Immature natural killer cell (primary cell): ENCODE results near the gene MAP3K7. TPM values are rescaled to one million over a fixed set of nuclear protein-coding genes. Genes with fewer than 3 reads are reported as not detected.
A peak's percentile ranks its signal among the peaks of the same experiment; 100 is the strongest.

Source experiments
- DNase-seq, 3 donors: peaks; one replicate each; pipeline ENCODE4 v3.0.0; 2022; ENCODE audit warnings: mixed read lengths in 1 of 3
- H3K27ac Mint-ChIP-seq, 6 donors: one replicate each; pipeline ENCODE4 v1.8.0; 2020; ENCODE audit warnings: mixed read lengths in 6 of 6, mild to moderate bottlenecking in 5 of 6, inconsistent platforms in 4 of 6, moderate library complexity in 3 of 6
- H3K27me3 Mint-ChIP-seq, 3 donors: one replicate each; pipeline ENCODE4 v1.8.0; 2020 to 2021; ENCODE audit warnings: low read depth in 3 of 3, mild to moderate bottlenecking in 3 of 3, mixed read lengths in 3 of 3, moderate library complexity in 3 of 3, inconsistent platforms in 1 of 3
- H3K36me3 Mint-ChIP-seq, 3 donors: one replicate each; pipeline ENCODE4 v1.8.0; 2020; ENCODE audit warnings: mixed read lengths in 3 of 3, inconsistent platforms in 2 of 3, mild to moderate bottlenecking in 2 of 3
- H3K4me1 Mint-ChIP-seq, 2 donors: one replicate each; pipeline ENCODE4 v1.8.0; 2020; ENCODE audit warnings: inconsistent platforms in 2 of 2, mild to moderate bottlenecking in 2 of 2, mixed read lengths in 2 of 2, moderate library complexity in 1 of 2
- H3K4me3 Mint-ChIP-seq, 5 donors: one replicate each; pipeline ENCODE4 v1.8.0; 2020; ENCODE audit warnings: mild to moderate bottlenecking in 5 of 5, mixed read lengths in 5 of 5, inconsistent platforms in 3 of 5, moderate library complexity in 3 of 5
- H3K9me3 Mint-ChIP-seq, 6 donors: one replicate each; pipeline ENCODE4 v1.8.0; 2020; ENCODE audit warnings: mild to moderate bottlenecking in 6 of 6, mixed read lengths in 6 of 6, inconsistent platforms in 4 of 6, moderate library complexity in 3 of 6
- polyA plus RNA-seq, 3 donors: library from polyadenylated mRNA; unstranded; fragments of 300-500 nt; fragmentation: Illumina TruSeq; gene quantifications; one replicate each; pipeline ENCODE4 v1.2.3, GENCODE V29; 2021

The MAP3K7 gene
- polyA plus RNA-seq, 3 donors from 2014 or later: 15.7 to 26.4 (median 24.8) TPM

DNA sequence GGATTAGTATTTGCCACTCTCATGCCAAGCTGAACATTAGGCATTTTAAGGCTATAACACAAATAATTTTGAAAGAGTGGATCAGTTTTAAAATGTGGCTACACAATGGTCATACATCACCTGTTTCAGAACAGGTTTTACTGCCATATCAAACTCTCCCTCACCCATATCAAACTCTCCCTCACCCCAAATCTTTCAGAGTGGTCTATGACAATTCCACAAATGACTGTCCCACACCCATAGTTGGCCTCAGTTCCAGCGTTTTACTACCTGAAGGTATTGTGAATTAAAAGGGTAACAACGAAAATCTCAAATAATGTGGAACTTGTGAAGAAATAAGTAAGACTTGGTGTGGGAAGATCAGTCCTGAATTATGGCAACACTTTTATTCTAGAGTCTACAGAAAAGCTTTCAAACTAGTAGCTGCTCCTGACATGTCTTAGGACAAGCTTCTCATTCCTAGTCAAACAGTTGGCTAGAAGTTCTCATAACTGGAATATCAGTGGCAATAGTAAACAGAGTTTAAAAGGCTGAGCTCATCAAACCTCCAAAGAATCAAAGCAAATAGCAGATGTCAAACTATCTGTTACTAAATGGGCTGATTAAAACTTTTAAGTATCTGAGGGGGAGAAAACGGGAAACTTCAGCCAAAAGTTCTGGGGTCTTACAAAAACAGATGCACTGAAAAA, 52.4 kb downstream of the MAP3K7 start:
- peaks cover 0 to 2% (median 0%) of the 10 kb centered on the region in 6 donors for H3K9me3 Mint-ChIP-seq

DNA sequence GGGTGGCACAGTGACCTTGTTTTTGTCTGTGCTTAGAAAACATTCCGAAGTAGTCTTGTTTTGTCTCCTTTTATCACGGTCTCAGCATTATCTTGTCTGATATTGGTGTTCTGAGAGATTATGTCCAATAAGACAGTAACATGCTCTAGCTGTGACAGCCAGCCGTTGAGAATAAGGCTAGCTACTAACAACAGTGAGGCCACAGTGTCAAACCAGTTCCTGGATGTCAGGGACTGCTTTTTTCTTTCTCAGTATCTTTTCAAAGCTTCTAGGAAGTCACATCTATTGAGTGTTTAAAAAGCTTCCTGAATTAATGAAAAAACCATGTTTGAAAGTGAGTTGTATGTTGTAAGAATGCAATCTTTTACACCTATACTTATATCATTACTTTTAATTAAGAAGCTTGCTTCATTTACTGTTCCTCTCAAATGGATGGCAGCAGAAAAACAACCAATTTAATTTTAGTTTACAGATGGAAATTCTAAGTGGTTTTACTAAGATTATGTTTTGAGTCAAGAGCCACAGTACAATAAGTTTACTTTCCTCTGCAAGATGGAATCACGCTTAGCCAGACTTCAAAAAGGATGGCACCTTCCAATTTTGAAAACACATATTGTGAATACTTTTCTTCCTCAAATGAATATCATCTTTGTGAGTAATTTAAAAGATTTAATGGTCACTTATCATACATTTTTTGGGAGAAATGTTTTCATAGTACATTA, 53.1 kb downstream of the MAP3K7 start:
- Mint-ChIP-seq H3K4me1 (peaks cover 36 to 57% of the 10 kb centered on the region in 2 donors), H3K27ac (peak overlapping the region; percentile 87 to 95 (median 91)), H3K36me3 (peaks cover 4 to 28% (median 12%) of the 10 kb centered on the region in 3 donors), H3K27me3 (peaks cover 0 to 1% (median 0%) of the 10 kb centered on the region in 3 donors), H3K4me3 (peak overlapping the region; percentile 20 to 77 (median 66)), H3K9me3 (peaks cover 0 to 2% (median 0%) of the 10 kb centered on the region in 6 donors)
- DNase-seq: peak in 2 of 3 donors; percentile 4 to 15

More for the DNA sequence above, 52.4 kb downstream of the MAP3K7 start:
- Mint-ChIP-seq H3K36me3 (peaks cover 4 to 25% (median 12%) of the 10 kb centered on the region in 3 donors), H3K4me3 (no peak overlapping the region), H3K4me1 (peaks cover 34 to 50% of the 10 kb centered on the region in 2 donors), H3K27ac (peak overlapping the region; percentile 87 to 95 (median 91)), H3K27me3 (peaks cover 0 to 1% (median 0%) of the 10 kb centered on the region in 3 donors)
- DNase-seq: no peak

DNA sequence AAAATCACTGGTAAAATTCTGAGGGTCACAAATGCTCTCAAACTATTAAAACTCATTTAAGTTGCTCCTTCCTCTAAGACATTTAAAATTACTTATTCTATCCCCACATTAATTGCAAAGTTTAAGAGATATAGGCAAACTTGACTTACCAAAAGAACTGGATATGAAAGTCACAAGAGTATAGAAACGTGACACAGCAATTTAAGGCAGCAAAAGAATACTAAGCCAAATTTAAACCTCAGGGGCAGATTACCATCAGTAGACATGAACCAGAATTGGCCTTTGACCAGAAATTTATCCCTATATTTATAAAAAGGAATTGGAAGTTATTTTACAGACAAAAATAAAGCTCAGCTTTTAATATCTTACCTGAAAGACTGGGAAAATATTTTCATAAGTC, 56.0 kb downstream of the MAP3K7 start:
- Mint-ChIP-seq H3K4me3 (no peak overlapping the region), H3K36me3 (peaks cover 0 to 13% (median 4%) of the 10 kb centered on the region in 3 donors), H3K27me3 (no peaks in the 10 kb centered on the region), H3K4me1 (peaks cover 34 to 59% of the 10 kb centered on the region in 2 donors), H3K9me3 (peaks cover 0 to 2% (median 0%) of the 10 kb centered on the region in 6 donors), H3K27ac (peak overlapping the region in 4 of 6 donors; percentile 1 to 64 (median 25))
- no peak for DNase-seq

DNA sequence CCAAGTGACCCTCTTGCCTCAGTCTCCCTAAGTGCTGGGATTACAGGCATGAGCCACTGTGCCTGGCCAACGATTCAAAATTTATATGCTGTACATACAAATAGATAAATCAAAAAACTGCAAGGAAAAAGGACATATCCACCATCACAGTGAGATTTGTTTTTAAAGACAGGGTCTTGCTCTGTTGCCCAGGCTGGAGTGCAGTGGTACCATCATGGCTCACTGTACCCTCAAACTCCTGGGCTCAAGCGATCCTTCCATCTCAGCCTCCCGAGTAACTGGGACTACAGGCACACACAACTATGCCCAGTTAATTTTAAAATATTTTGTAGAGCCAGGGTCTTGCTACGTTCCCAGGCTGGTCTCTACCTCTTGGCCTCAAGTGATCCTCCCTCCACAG, 61.5 kb downstream of the MAP3K7 start:
- Mint-ChIP-seq H3K27me3 (no peaks in the 10 kb centered on the region), H3K4me1 (peaks cover 2 to 24% of the 10 kb centered on the region in 2 donors), H3K9me3 (no peaks in the 10 kb centered on the region), H3K36me3 (peaks cover 7 to 19% (median 13%) of the 10 kb centered on the region in 3 donors), H3K4me3 (no peak overlapping the region), H3K27ac (peak overlapping the region in 1 of 6 donors; percentile 0)
- DNase-seq: no peak

DNA sequence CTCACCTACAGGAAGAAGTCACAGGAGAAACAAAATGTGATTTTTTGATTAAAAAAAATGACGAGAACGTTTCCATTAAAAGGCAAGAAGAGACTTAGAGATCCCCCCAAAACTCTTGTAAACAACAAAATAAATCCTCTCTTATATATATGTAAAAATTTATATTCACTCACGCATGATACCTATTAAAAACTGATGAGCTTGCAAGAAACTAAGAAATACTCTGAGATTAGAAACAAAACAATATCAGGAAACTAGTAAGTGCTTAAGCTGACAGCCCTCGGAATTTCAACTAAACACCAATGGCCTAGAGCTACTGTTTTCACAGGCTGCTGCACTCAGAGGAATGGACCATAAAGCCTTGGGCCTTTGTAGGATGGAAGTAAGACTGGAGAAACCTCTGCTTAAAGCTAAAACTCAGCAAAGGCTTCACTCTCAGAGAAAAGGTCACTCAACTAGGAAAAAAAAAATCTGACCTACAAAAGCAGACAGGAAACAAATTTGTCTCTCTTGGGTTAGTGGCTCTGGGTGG, 63.0 kb downstream of the MAP3K7 start:
- Mint-ChIP-seq H3K4me1 (peaks cover 0 to 8% of the 10 kb centered on the region in 2 donors), H3K27ac (peak overlapping the region in 2 of 6 donors; percentile 1 to 67), H3K9me3 (no peaks in the 10 kb centered on the region), H3K36me3 (peaks cover 7 to 21% (median 13%) of the 10 kb centered on the region in 3 donors), H3K27me3 (no peaks in the 10 kb centered on the region), H3K4me3 (no peak overlapping the region)
- DNase-seq: no peak

DNA sequence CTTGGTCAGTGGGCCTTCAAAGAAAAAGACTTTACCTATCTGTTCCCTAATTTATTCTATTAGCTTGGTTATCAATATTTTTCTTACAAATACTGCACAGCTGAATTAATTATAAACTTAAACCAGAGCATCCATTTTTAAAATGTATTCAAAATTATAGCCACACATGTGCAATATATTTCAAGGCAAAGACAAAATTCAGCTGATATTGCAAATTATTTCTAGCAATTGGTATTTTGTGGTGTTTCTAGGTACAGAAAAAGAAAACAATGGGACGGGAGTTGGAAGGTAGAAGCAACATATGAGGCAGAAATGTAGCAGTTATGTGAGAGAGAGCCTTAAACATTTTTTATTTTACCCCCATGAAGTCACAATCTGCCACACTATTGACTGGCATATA, 64.9 kb downstream of the MAP3K7 start:
- Mint-ChIP-seq H3K27ac (no peak overlapping the region), H3K9me3 (no peaks in the 10 kb centered on the region), H3K4me1 (peaks cover 0 to 6% of the 10 kb centered on the region in 2 donors), H3K4me3 (no peak overlapping the region), H3K27me3 (no peaks in the 10 kb centered on the region), H3K36me3 (peaks cover 7 to 21% (median 10%) of the 10 kb centered on the region in 3 donors)
- no peak for DNase-seq

DNA sequence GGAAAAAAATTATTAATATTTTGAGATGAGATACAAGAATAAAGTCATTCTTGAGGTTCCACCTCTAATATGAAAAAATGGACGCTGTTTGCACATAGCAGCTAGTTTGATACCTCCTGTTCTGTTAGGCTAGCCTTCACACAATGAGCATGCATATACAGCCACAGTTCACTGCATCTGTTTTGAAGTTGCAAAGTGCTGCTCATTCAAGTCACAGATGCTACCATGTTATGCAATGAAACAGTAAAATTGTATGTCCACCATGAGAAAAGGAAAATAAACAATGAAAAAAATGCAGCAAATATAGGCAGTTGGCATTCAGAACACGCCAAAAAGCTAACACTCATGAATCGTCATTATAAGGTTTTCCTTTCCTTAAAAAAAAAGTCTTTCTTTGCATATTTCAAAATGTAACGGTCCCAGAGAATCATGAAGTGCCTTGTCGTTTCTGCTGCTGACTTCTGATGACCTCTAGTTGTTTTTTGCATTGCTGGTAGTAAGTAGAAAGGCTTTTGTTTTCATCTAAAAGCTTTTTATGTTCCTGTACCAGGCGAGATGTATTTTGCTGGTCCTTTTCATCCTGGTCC, 70.7 kb downstream of the MAP3K7 start:
- Mint-ChIP-seq H3K4me3 (no peak overlapping the region), H3K27me3 (no peaks in the 10 kb centered on the region), H3K4me1 (no peaks in the 10 kb centered on the region), H3K36me3 (peaks cover 38 to 46% (median 44%) of the 10 kb centered on the region in 3 donors), H3K9me3 (no peaks in the 10 kb centered on the region), H3K27ac (no peak overlapping the region)
- DNase-seq: no peak

DNA sequence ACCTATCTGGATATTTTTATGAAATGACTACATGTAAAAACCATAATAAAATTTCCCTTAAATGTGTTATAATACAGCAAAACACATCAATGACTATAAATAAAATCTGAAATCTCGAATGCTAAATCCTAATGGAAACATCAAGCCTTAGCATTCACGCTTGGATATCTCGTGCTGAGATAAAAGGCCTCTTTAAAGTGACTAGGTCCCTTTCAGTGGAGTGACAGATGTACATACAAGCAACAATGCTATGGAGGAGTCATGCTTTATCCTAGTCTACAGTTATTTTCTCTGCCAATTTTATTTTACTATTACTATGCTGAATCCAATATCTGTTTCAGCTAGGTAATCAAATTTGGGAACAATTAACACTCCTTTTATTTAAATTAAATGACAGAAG, 72.4 kb downstream of the MAP3K7 start:
- no peak overlapping the region for H3K27ac Mint-ChIP-seq
- no peaks in the 10 kb centered on the region for H3K4me1 Mint-ChIP-seq
- no peak overlapping the region for H3K4me3 Mint-ChIP-seq
- H3K36me3 Mint-ChIP-seq: peaks cover 31 to 40% (median 35%) of the 10 kb centered on the region in 3 donors
- DNase-seq: no peak
- H3K27me3 Mint-ChIP-seq: no peaks in the 10 kb centered on the region
- no peaks in the 10 kb centered on the region for H3K9me3 Mint-ChIP-seq

DNA sequence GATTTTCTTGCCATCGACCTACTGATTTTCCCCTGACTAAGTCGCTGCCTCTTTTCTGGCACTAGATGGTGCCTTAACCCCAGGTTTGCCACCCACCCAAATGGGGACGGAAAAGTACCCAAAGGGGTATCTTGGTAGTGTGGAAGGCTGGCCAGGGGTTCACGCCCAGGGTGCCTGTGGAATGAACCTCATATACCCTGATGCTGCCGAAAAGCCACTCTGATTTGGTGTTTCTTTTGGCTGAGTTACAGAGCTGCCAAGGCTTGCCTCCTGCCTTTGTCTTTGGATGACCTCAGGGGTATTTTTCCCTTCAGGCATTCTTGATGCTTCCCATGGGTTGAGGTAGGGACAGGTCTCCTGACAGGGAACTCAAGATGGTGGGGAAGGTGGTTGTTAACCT, 78.1 kb downstream of the MAP3K7 start:
- no peak for DNase-seq
- no peak overlapping the region for H3K4me3 Mint-ChIP-seq
- H3K9me3 Mint-ChIP-seq: peaks cover 0 to 14% (median 7%) of the 10 kb centered on the region in 6 donors
- H3K27me3 Mint-ChIP-seq: peaks cover 0 to 3% (median 2%) of the 10 kb centered on the region in 3 donors
- no peaks in the 10 kb centered on the region for H3K4me1 Mint-ChIP-seq
- no peak overlapping the region for H3K27ac Mint-ChIP-seq
- H3K36me3 Mint-ChIP-seq: peaks cover 18 to 19% (median 19%) of the 10 kb centered on the region in 3 donors

DNA sequence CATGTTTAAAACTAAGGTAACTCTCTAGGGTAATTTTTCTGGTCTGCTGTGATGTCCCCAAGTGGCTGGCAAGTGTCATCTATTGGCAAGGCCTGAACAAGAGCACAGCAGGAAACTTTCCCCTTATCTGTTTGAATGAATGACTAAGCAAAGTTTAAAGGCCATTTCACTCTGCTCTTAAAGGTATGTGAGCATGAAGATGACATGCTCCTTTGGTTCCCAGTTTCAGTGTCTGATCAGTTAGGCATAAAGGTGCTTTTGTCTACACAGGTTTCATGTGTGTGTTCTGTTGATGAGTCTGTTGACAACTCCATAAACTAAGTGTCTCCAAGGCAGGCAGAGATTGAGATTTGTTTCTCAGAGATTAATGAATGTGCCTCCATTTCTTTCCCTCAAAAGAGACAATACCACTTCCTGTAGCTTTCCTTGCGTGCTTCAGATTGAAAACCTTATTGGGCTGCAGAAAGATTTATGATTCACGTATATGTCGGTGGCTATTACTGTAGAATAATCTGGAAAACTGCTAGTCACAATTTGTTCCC, 83.9 kb downstream of the MAP3K7 start:
- Mint-ChIP-seq H3K4me1 (no peaks in the 10 kb centered on the region), H3K27me3 (peaks cover 0 to 2% (median under 1%) of the 10 kb centered on the region in 3 donors), H3K9me3 (peaks cover 0 to 4% (median 0%) of the 10 kb centered on the region in 6 donors), H3K27ac (no peak overlapping the region), H3K36me3 (no peaks in the 10 kb centered on the region), H3K4me3 (no peak overlapping the region)
- no peak for DNase-seq

DNA sequence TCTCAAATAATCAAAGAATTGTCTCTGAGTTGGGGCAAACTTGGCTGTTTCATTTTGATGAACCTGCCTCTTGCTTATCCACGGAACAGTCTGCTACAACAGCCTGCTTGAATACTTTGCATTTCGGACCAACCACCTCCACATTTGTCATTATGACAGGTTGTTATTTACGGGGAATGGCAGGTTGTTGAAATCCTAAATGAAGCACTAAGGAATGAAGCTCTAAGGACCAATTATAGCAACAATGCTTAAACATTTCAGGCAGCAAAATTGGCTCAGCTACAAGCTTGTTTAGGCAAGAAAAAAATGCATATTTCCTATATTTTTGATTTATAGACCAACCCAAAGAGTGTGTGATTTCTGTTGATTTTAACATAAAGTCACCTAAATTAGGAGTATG, 84.5 kb downstream of the MAP3K7 start:
- Mint-ChIP-seq H3K27me3 (peaks cover 2% of the 10 kb centered on the region in 3 donors), H3K27ac (no peak overlapping the region), H3K9me3 (peaks cover 0 to 2% (median 0%) of the 10 kb centered on the region in 6 donors), H3K4me1 (no peaks in the 10 kb centered on the region), H3K4me3 (no peak overlapping the region), H3K36me3 (no peaks in the 10 kb centered on the region)
- no peak for DNase-seq

DNA sequence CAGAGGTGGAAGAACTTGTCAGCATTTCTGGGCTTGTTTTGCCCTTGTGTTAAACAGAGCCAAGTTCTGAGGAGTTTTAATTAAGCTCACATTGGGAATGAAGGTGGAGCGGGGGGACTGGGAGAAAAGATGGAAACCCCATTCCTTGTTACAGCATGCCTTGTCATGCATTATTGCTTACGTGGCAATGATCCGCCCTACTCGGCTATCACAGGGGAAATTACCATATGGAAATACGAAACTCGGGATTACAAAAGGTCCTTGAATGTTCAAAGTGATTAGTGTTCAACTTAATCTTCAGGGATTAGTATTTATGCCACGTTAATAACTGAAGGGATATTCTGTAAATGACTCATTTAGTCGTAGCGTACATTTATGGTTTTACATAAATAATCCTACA, 86.4 kb downstream of the MAP3K7 start:
- H3K9me3 Mint-ChIP-seq: peaks cover 0 to 2% (median 0%) of the 10 kb centered on the region in 6 donors
- H3K4me1 Mint-ChIP-seq: no peaks in the 10 kb centered on the region
- H3K4me3 Mint-ChIP-seq: no peak overlapping the region
- no peak for DNase-seq
- no peak overlapping the region for H3K27ac Mint-ChIP-seq
- peaks cover 2 to 4% (median 2%) of the 10 kb centered on the region in 3 donors for H3K27me3 Mint-ChIP-seq
- no peaks in the 10 kb centered on the region for H3K36me3 Mint-ChIP-seq

DNA sequence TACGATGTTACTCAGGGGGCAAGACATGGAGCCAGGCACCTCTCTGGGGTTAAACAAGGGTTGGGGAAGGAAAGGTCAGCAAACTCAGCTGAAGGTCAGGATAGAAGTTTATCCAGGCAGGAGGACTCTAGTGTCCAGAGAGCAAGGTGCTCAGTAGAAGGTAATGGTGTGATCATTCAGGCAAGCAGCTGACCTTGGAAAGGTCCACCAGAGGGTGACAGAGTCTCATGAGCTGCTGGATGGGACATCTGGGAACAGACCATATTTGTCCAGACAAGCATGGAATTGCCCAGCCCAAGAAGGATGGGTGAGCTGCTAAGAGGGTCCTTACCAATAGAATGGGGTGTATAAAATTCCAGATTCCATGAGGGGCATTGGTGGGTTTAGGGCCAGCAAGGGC, 89.5 kb downstream of the MAP3K7 start:
- Mint-ChIP-seq H3K27me3 (peaks cover 2 to 8% (median 4%) of the 10 kb centered on the region in 3 donors), H3K4me1 (no peaks in the 10 kb centered on the region), H3K9me3 (peaks cover 0 to 5% (median 0%) of the 10 kb centered on the region in 6 donors), H3K36me3 (no peaks in the 10 kb centered on the region), H3K27ac (no peak overlapping the region), H3K4me3 (no peak overlapping the region)
- no peak for DNase-seq
